Testis (tissue), 3 donors: ENCODE results near the gene MGAT5. TPM values are rescaled to one million over a fixed set of nuclear protein-coding genes. Genes with fewer than 3 reads are reported as not detected.

Experiments
- DNase-seq: peaks from one replicate; pipeline ENCODE4 v3.0.0-alpha.2; 2019
- H3K27ac ChIP-seq, 2 donors: fragments of 200-600 bp; sonication (generic); one replicate each; pipeline ENCODE4 v1.5.1; 2019
- H3K27me3 ChIP-seq: fragments of 200-600 bp; sonication (generic); one replicate; pipeline ENCODE4 v1.5.1; 2019
- H3K36me3 ChIP-seq: fragments of 200-600 bp; sonication (generic); one replicate; pipeline ENCODE4 v1.5.1; 2017; ENCODE audit warnings: low read depth; ENCODE audit errors: missing control alignments
- H3K4me1 ChIP-seq: fragments of 200-600 bp; sonication (generic); one replicate; pipeline ENCODE4 v1.5.1; 2019
- H3K4me3 ChIP-seq, 2 donors: fragments of 200-600 bp; sonication (generic); one replicate each; pipeline ENCODE4 v1.5.1; 2017 to 2019
- H3K9me3 ChIP-seq: fragments of 200-600 bp; sonication (generic); one replicate; pipeline ENCODE4 v1.5.1; 2017
- CTCF ChIP-seq, 3 experiments: fragments of 450-650 bp in 2 of 3; fragments of 200-600 bp in 1 of 3; sonication (generic) in 1 of 3; IDR thresholded peaks; one replicate each; pipeline ENCODE4 v1.5.1; 2016 to 2019; ENCODE audit warnings: antibody characterized with exemption in 3 of 3, mild to moderate bottlenecking in 2 of 3, moderate library complexity in 1 of 3
- POLR2A ChIP-seq: fragments of 450-650 bp; IDR thresholded peaks from one replicate; pipeline ENCODE4 v1.6.1; 2017; ENCODE audit warnings: antibody characterized with exemption, mild to moderate bottlenecking, moderate library complexity
- WGBS, 2 donors: methylation state at CpG; one replicate each; pipeline ENCODE4 v1.1.5; 2018; 5-methylcytosine and 5-hydroxymethylcytosine counted together
- intact Hi-C: fragments of 100-400 bp; cut with DNase I; formaldehyde crosslinking; loops from one replicate; pipeline ENCODE4 v1.15.1; 2023; ENCODE audit warnings: low total_unique reads
- polyA plus RNA-seq: library from polyadenylated mRNA; stranded (reverse); fragments of 350-450 nt; fragmentation: Illumina TruSeq; extraction: RNeasy Lipid Tissue Mini Kit (QIAGEN cat#74804); gene quantifications from one replicate; pipeline ENCODE4 v1.2.3, GENCODE V29; 2014; ENCODE audit warnings: low read depth, low replicate concordance; ENCODE audit not compliant: insufficient read depth
- total RNA-seq, 2 donors: library from RNA; depleted of rRNA; stranded (reverse); fragments of >200 nt; gene quantifications; one replicate each; pipeline ENCODE4 v1.2.3, GENCODE V29; 2016

Gene MGAT5
- total and polyA plus RNA-seq, 3 donors from 2014 or later: 31.6 to 73.8 (median 64.5) TPM

- H3K27ac ChIP-seq: no peak overlapping the region
- intact Hi-C loops: no loop called here
- WGBS, 2 donors: 64 to 70% methylated on average over 7 of the region's 7 CpGs
Observed at GRCh38 chr2:134269972-134270735, 16.3 kb downstream of the MGAT5 start.

DNA sequence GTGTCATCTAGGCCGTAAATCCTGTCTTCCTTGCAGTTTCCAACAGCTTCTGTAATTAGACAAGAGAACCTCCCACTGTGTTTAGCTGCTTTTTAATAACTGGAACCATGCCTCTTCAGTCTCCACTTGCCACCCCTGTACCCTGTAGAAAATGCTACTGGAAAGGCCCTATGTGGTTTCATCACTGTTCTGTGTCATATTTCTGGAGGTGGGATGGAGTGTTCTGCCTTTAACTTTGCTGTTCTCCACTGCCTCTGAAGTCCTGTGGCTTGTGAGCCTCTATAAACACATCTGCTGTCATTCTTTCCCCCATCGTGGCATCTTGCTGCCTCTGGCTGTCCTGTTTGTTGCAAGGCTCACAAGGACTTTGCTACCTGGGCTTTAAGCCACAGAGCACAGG lies 17.9 kb downstream of the MGAT5 start:
- intact Hi-C loops: no loop called here
- Histone ChIP-seq H3K9me3 (no peaks in the 10 kb centered on the region), H3K4me3 (no peak overlapping the region), H3K36me3 (no peaks in the 10 kb centered on the region), H3K4me1 (no peaks in the 10 kb centered on the region), H3K27me3 (no peaks in the 10 kb centered on the region), H3K27ac (no peak overlapping the region)
- WGBS, 2 donors: 81 to 98% methylated on average over 2 of the region's 2 CpGs
- no peak for TF ChIP-seq CTCF (IDR thresholded peaks at IDR 0.05)
- no peak for TF ChIP-seq POLR2A
- DNase-seq: no peak

More at GRCh38 chr2:134269972-134270735, 16.3 kb downstream of the MGAT5 start:
- no peaks in the 10 kb centered on the region for H3K27me3 ChIP-seq
- no peaks in the 10 kb centered on the region for H3K36me3 ChIP-seq
- no peaks in the 10 kb centered on the region for H3K4me1 ChIP-seq
- no peak overlapping the region for H3K4me3 ChIP-seq
- no peaks in the 10 kb centered on the region for H3K9me3 ChIP-seq
- no peak for TF ChIP-seq POLR2A
- TF ChIP-seq CTCF (IDR thresholded peaks at IDR 0.05): no peak
- no peak for DNase-seq

DNA sequence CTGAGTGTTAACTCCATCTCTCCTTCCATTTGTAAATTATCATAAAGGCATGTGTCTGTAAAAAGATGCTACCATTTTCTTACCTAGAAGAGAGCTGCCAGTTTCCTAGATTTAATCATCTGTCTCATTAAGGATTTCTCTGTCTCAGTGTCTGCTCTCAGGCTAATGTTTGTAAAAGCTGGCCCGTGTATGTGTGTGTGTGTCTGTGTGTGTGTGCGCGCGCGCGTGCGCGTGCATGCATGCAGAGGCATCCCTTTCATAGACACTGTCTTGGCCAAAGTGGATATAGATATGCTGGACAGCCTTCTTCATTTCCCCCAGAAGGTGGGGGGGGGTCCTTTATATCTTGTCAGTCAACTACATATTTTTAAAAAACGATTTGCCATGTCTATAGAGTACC lies 18.9 kb downstream of the MGAT5 start:
- Histone ChIP-seq H3K9me3 (no peaks in the 10 kb centered on the region), H3K27ac (no peak overlapping the region), H3K4me3 (no peak overlapping the region), H3K36me3 (no peaks in the 10 kb centered on the region), H3K27me3 (no peaks in the 10 kb centered on the region), H3K4me1 (no peaks in the 10 kb centered on the region)
- intact Hi-C loops: no loop called here
- DNase-seq: no peak
- TF ChIP-seq CTCF (IDR thresholded peaks at IDR 0.05): no peak
- TF ChIP-seq POLR2A: no peak
- WGBS, 2 donors: 90 to 92% methylated on average over 9 of the region's 9 CpGs

GRCh38 chr2:134273256-134273983 lies 19.5 kb downstream of the MGAT5 start:
- no peak for DNase-seq
- no peak overlapping the region for H3K4me3 ChIP-seq
- 78 to 86% methylated on average over 4 of the region's 4 CpGs for WGBS, 2 donors
- intact Hi-C loops: no loop called here
- H3K27ac ChIP-seq: no peak overlapping the region
- no peak for TF ChIP-seq POLR2A
- TF ChIP-seq CTCF (IDR thresholded peaks at IDR 0.05): no peak
- no peaks in the 10 kb centered on the region for H3K36me3 ChIP-seq
- no peaks in the 10 kb centered on the region for H3K27me3 ChIP-seq
- H3K9me3 ChIP-seq: no peaks in the 10 kb centered on the region
- H3K4me1 ChIP-seq: peaks cover 2% of the 10 kb centered on the region
